GM20000 (cell line): ENCODE data around the gene ADORA3.

Experiments
- DNase-seq: peaks from one replicate; pipeline ENCODE4 v3.0.0; 2012; ENCODE audit warnings: low spot score
- TF ChIP-seq, protein P1 (sequence below): IDR thresholded peaks from 2 replicates; pipeline ENCODE4 v1.5.1; 2012; ENCODE audit warnings: mild to moderate bottlenecking, control low read depth; ENCODE audit errors: extremely low read depth, missing control alignments

The ADORA3 gene

DNA sequence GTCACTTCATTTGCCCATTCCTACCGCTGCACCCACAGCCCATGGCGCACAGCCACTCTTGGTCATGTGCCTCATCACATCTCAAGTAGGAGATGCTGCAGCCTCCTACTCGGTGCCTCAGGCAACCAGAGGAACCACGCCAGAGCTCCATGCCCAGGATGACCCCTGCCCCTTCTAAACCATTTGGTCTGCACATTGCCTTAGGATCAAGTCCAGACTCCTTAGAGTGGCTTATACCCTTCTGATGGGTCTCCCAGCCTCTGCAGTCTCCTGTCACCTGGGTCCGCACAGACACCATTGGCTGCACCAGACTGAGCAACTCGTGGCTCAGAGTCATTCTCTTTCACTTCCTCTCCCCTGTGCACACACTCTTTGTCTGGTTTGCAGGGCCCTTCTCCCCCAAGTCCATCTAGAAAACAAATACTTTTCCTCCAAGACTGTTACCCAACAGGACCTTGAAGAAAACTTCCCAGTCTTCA lies 2.2 kb upstream of the ADORA3 start:
- peak; percentile 68 for DNase-seq
- TF ChIP-seq, protein P1, sequence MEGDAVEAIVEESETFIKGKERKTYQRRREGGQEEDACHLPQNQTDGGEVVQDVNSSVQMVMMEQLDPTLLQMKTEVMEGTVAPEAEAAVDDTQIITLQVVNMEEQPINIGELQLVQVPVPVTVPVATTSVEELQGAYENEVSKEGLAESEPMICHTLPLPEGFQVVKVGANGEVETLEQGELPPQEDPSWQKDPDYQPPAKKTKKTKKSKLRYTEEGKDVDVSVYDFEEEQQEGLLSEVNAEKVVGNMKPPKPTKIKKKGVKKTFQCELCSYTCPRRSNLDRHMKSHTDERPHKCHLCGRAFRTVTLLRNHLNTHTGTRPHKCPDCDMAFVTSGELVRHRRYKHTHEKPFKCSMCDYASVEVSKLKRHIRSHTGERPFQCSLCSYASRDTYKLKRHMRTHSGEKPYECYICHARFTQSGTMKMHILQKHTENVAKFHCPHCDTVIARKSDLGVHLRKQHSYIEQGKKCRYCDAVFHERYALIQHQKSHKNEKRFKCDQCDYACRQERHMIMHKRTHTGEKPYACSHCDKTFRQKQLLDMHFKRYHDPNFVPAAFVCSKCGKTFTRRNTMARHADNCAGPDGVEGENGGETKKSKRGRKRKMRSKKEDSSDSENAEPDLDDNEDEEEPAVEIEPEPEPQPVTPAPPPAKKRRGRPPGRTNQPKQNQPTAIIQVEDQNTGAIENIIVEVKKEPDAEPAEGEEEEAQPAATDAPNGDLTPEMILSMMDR: no peak

DNA sequence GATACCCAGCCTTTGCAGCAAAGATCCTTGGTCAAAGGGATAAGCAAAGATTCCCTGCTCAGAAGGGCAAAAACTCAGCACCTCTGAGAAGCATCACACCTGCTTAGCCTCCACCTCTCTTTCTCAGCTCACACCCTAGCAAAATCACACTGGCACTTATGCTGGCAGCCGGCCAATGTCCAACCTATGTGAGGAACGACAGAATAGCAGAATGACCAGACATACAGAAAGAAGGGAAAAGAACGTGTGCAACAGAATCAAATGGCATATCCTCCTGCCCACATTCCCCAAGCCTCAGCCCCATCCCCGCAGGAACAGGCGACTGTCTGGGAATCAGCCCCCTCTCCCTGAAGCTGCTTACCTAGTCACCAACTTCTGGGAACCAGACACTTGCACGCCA lies 664 bp upstream of the ADORA3 start:
- DNase-seq: no peak
- TF ChIP-seq, protein P1: no peak

GRCh38 chr1:111501645-111502044 lies 1.8 kb downstream of the ADORA3 start:
- DNase-seq: no peak

DNA sequence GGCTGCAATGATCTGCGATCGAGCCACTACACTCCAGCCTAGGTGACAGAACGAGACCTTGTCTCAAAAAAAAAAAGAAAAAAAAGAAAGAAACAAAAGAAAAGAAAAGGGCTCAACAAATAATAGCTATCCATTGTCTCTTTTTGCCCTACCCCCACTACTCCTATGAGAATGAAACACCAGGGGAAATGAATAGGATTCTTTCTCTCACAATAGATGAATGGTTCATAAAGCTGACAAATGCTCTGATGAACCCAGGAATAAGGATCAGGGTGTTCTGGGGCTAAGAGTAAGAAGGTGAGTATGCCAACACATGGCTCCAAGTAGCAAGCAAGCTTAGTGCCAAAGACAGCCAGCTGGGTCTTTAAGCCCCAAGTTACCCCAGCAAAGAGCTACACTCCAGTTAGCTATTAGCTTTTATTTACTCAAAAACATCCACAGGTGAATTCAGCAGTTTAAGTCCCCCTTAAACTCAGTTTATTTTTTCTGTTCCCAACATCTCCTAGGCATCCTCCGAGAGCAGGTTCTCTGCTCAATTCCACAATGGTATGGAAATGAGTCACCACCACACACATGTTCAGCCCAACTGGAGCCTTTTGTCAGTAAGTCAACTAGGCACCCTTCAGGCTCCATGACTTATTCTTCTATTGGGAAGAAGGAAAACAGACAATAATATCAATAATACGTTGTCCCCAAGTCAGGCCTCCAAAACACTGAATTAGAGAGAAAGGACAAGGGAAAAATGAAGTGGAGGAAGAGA lies 4.2 kb downstream of the ADORA3 start:
- no peak for DNase-seq

More at GRCh38 chr1:111501645-111502044, 1.8 kb downstream of the ADORA3 start:
- TF ChIP-seq, protein P1: no peak

DNA sequence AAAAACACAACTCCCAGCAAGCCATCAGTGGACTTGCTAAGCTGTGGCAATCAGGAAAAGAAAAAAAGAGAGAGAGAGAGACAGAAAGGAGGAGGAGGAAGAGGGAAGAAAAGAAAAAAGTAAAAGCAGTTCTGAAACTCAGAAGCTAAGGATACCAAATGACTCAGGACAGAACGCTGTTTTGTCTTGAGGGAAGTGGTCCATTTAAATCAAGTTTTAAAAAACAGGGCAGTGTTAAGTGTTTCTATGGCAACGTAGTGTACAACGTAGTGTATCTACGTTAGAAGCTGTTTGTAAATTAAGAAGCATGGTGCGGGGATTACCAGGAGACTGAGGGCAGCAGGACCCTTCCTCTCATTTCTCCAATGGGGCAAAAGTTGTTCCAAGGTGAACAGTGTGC lies 5.8 kb downstream of the ADORA3 start:
- TF ChIP-seq, protein P1: no peak
- no peak for DNase-seq

More for the DNA sequence above, 4.2 kb downstream of the ADORA3 start:
- TF ChIP-seq, protein P1: no peak

GRCh38 chr1:111496398-111496797 lies 7.0 kb downstream of the ADORA3 start:
- TF ChIP-seq, protein P1: no peak
- DNase-seq: no peak

- TF ChIP-seq, protein P1: no peak
- DNase-seq: no peak
Observed at GRCh38 chr1:111491070-111491469, 12.4 kb downstream of the ADORA3 start.
